Activated naive CD4-positive, alpha-beta T cell treated with anti-CD3 and anti-CD28 coated beads, Interleukin-2, amount 50 U/mL, for 16 hours (primary cell): ENCODE data around the gene HS6ST1.
"Not testable (repeated sequence)": the region's sequence is repeated elsewhere in the genome, so short reads cannot be mapped to it uniquely, and the experiment has no call there.

Source experiments
- DNase-seq: peaks from one replicate; pipeline ENCODE4 v3.0.0-alpha.2; 2020

Gene HS6ST1

DNA sequence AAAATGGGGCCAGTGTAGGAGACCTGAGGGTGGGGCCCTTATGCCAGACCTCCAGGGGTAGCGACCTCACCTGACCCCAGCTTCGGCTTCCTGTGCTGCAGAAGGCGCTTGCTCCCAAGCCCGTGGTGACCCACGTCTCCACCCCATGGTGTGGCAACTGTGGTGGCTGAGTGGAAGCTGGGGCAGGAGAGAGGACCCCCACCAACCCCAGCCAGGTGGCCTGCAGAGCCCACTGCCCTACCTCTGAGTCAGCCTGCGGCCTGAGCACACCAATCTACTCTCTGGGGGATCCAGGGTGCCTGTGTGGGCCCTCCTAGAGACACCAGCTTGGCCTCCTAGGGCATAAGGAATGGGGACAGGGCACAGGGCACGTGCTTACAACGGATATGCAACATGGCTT lies 52.2 kb downstream of the HS6ST1 start:
- DNase-seq = not testable (repeated sequence)

DNA sequence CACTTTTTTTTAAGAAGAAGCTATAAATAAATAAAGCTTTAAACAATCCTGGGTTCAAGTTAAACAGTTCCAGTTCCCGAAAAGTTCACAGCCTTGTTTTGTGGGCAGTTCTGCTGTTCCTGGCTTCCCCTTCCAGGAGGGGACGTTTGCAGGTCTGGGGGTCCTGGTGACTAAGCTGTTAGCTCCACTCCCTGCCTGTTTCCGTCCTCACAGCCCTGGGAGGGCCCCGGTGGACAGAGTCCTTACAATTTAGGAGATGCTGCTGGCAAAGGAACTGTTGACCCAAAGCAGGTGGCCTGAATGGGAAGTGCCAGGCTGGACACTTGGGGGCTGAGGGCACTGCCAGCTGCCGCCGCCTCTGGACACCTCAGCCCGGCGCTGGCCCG lies 53.1 kb downstream of the HS6ST1 start:
- DNase-seq = not testable (repeated sequence)

DNA sequence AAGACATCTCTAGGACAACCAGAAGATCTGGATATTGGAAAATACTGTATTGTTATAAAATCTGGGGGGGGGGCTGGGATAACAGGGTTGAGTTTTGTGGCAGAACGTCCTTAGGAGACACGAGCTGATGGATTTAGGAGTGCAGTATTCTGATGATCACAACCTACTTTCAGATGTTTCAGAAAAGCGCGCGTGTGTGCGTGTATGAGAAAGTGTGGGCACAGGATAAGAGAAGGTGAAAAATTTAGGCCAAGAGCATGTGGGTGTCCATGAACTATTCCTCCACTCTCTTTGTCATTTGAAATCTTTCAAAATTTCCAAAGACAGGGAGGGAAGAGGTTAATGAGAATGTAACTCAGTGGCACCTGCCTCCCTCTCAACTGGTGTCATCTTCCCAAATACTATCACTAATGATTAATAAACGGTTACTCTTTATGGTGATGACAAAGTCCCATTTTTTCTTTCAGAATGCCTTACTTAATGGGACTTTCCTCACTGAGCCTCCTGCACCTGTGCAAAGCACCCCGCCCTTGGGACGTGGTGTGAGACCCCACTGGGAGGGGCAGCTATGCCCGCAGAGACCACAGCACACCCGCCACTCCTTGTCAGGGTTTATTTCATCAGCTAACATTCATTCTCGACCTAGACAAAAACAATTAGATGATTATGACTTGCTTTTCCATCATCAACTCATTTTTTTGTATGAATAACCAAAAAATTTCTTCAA lies 53.6 kb downstream of the HS6ST1 start:
- no peak for DNase-seq

DNA sequence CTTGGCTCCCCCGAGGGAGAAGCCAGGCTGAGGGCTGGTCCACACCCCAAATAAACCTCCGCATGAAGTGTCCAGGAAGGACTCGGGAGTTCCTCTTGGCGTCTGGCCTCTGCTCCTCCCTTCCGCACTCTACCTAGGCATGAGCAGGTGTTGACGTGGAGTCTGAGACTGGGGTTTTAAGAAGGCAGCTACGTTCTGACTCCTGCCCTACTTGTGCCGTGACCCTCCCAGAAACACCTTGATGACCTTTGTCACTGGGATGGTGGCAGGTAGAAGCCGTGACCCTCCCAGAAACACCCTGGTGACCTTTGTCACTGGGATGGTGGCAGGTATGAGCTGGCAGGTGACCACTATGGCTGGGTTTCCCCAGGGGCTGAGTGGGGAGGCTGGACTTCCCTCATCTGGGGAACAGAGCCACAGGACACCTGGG lies 54.8 kb downstream of the HS6ST1 start:
- no peak for DNase-seq

DNA sequence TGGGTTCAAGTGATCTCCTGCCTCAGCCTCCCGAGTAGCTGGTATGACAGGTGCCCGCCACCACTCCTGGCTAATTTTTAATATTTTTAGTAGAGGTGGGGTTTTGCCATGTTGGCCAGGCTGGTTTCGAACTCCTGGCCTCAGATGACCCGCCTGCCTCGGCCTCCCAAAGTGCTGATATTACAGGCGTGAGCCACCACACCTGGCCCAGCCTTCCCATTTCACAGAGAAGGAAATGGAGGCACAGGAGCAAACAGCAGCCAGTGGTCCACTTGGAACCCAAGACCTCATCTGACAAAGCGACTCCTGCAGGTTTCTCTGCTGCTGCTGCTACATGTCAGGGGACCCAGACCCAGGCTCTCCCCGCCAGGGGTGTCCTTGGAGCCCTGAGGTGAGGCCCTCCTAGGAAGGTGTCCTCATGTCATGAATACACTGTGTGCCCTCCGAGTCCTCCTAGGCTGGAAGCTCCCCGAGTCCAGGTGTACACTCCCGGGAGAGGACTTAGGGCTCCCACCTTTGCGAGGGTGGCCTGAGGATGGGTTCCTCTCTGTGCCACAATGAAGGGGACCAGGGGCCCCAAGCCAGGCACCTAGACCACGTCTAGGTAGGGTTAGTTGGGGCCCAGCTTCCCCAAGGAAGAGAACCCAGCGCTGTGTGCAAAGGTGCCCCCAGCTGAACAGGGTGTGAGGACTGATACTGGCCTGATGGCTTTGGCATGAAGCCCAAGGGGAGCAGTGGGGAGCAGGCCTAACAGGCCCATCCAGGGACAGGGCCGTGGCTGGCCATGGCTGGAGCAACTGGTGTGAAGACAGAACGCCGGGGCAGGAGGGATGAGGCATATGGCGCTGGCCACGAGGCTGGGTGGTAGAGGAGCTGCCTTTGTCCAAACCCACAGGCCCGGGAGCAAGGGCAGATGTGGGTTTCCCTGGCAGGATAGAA lies 56.1 kb downstream of the HS6ST1 start:
- DNase-seq = no peak

DNA sequence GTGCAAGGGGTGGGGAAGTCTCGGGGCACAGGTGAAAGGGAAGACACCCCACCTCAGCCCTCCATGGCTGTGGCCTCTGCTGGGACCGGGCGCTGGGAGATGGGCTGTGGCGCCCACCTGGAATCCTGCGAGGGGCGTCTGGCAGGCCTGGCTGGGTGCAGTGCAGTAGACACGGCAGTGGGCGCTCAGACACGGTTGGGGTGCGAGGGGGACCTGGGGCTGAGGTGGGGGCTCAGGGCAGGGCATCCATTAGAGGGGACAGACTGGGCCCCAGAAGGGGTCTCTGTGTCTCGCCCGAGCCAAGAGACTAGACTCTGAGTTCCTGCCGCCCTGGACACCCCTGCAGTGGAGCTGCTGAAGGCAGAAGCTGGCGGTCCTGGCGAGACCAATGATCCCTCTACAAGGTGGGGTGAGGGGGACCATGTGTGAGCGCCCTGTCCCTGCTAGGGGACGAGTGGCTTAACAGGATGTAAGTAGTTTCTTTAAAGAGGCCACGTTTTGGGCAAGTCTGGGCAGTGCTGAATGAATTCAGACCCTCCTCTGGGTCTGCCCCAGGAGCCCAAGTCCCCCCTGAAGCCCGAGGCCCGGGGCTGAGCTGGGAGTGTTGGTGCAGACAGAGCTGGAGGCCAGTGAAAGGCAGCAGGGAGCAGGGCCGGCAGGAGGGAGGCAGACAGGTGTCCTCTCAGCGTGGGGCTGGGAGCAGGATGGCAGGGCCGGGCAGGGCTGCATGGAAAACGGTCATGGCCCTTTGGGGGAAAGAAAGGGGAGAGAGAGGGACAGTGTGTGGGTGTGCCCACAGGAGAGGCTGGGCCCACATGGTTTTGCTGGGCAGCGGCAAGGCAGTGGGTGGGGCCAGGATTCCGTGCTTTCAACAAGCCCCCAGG lies 57.2 kb downstream of the HS6ST1 start:
- DNase-seq = no peak

DNA sequence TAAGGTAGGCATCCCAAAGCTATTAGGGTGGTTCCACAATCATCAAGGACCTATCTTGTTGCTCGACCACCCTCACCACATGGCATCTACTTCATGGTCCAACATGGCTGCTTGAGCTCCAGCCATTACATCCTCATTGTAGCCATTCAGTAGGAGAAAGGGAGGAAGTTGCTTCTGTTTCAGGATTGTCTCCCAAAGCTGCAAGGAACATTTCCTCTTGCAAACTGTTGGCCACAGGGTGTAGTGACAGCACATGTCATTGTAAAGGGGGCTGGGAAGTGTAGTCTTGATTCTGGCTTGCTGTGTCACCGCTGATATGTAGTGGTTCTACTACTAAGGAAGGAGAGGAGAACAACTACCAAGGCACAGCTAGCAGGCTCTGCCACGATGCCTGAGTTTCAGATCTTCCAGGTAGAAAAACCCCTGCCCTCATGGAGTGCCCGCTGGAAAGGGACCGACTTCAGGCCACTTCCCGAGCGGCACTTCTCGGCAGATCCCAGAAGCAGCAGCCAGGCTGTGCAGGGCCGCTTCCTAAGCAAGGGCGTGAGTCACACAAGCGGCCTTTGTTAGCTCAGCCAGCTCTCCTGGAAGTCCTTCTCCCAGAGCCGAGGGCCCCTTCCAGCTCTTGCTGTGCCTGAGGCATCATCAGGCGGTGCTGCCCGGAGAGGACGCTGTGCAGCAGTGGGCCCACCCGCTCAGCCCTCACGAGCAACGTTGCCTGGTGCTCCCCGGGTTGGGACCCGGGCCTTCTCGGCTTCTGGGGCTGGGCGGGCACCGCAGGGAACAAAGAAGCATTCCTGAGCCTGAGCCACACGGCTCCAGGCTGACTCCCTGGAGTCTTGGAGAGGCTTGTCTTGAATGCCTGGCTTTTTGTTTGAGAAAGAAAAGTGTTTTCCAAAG lies 58.2 kb downstream of the HS6ST1 start:
- DNase-seq = no peak

DNA sequence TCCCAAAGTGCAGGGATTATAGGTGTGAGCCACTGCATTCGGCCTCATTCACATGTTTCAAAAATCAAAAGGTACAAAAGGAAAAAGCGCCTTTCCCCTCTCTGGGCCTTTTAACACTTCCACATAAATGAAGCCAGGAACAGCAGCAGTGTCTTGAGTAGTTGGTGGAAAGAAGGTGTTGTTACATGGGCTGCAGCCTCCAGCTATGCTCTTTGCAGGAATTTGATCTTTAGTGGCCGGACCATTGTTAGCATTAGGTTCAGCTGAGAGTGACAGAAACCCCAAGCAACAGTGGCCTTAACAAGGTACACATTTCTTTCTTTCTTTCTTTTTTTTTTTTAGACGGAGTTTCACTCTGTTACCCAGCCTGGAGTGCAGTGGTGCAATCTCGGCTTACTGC lies 59.1 kb downstream of the HS6ST1 start:
- DNase-seq = no peak

DNA sequence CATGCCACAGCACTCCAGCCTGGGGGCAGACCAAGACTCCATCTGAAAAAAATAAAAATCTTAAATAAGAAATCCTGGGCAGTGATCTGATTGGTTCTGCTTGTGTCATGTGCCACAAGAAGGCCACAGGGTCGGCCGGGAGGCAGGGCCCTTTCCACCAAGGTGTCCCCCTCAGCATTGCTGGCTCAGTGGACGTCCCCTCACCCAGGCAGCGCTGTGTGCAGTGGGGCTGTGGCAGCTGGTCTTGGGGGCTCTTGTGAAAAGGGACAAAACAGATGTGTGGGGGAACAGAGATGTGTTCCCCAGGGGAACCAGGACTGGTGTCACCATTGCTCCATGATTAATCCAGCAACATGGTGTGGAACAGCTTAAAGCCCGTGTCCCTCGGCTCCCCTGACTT lies 60.5 kb downstream of the HS6ST1 start:
- DNase-seq = no peak

DNA sequence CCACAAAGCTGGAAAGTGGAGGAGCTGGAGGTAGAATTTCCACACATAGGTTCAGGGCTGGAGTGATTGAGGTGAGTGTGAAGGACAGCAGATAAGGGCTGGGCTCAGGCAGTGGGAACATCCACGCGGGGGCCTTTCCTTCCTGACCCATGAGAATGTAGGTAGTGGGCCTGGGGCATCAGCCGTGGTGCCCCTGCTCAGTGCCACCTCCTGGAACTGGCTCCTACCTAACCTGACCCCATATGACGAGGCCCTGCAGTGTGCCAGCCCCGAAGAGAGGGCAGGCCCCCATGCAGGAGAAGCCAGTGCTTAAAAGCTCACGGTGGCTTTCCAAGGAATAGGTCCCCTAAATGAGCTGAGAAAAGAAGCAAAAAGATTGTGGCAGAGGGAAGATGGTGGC lies 66.2 kb downstream of the HS6ST1 start:
- no peak for DNase-seq

DNA sequence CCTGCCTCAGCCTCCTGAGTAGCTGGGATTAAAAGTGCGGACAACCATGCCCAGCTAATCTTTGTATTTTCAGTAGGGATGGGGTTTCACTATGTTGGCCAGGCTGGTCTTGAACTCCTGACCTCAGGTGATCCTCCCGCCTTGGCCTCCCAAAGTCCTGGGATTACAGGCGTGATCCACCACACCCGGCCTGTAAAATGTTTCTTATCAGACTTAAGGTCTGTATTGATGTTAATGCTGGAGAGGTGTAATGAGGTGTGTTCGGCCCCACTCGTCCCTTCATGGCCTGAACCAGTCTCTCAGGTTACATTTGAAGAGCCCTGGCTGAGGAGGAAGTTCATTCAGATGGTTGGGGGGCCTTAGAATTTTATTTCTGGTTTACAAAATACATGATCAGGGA lies 66.6 kb downstream of the HS6ST1 start:
- not testable (repeated sequence) for DNase-seq

DNA sequence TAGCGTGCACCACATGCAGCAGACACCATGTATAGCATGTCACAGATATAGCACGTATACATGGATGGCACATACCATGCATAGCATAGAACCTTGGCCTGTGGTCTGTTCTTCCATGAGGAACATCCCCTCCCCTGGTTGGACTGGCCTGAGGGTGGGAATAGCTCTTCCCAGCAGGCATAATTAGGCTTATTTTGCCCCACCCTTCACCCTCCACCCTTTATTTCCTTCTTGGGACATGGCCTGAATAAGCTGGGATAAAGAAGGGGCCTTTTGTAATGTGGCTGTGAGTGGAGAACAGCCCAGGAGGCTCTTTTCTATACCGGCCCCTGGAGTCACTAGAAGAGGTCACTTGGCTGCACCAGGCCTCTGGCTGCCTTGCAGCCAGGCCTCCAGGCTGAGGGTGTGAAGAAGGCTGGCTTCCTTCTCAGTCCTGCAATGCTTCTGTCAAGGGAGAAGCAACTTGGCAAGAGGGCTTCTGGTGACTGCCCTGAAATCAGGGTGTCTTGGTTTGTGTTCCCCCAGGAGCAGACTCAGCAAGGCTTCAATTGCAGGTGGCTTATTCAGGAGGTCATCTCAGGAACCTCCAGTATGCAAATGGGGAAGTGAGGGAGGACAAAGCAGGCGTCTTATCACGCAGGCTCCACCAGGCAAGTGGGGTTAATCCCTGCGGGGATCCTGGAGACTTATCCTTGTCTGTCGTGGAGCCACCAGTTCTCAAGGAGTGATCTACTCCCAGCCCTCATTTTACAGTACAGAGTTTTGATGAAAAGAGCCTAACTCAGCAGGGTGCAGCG lies 68.2 kb downstream of the HS6ST1 start:
- no peak for DNase-seq

DNA sequence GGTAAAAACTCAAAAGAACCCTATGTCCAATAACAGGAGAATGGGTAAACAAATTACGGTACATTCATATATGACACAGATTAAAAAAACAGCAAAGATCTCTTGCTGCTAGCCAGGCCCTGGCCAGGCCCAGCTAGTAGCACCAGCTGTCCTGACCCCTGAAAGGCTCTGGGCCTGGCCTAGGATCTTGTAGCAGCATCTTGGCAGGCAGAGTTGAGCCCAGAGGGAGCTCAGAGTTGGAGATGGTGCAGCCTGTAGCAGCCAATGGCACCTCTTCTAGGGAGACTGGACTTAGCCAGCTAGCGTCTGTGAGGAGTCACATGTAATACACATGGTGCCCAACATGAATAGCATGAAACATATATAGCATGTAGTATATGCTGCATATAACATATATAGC lies 69.1 kb downstream of the HS6ST1 start:
- DNase-seq = no peak

DNA sequence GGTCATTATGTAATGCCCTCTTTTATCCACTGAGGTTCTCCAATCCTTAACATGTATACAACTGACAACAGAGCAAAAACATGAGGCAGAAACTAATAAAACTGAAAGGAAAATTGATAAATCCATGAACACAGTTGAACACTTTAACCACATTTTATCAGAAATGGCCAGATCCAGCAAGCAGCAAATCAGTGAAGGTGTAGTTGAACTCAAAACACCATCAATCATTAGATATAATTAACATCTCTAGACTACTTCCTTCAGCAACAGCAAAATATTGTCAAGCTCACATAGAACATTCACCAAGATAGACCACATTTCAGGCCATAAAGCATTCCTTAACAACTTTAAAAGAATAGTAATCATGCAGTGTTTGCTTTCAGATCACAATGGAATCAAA lies 72.9 kb downstream of the HS6ST1 start:
- DNase-seq = no peak

DNA sequence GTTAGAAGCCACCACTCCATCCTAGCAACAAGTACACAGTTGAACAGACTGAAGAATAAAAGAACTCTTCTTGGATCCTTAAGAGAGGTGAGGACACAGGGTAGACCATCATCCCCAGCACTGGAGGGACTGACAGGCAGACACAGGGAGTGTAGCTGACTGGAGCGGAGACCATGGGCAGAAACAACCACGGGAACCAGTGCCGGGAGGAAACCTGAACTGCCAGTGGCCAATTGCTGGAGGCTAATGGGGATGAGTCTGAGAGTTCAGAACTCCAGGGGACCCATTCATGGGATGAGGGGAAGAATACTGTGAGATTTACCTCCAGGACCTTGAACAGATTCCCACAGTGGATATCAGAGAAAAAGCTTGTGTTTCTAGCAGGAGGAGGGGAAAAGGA lies 76.8 kb downstream of the HS6ST1 start:
- no peak for DNase-seq

DNA sequence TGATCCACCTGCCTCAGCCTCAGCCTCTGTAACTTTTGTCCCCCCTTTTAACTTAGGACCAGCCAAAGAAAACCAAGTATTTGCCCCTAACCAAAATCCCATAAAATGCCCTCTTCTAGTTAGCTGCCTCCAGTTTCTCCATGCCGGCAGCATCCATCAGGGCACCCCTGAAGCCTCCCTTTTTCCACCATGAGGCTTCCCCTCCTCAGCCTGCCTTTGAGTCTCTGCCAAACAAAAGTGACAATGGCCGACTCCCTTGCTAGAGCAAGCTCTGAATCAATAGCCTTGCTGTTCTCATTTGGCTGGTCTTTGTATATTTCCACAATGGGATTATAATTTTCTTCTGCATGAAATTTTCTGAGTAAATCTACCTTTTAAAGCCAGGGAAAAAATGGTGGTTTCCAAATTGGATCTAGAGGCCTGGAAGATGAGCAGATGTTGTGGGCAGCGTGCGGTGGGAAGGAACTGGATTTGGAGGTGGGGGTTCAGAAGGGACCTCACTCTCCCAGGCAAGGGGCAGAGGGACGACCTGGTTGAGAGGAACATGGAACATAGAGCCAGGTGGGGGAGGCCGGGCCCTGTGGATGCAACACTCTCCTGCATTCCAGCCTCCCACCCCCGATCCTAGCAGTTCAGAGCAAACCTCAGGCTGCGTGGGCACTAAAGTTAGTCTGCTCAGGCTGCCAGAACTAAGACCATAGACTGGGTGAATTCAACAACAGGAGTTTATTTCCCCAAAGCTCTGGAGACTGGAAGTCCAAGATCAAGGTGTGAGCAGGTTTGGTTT lies 80.6 kb downstream of the HS6ST1 start:
- no peak for DNase-seq

DNA sequence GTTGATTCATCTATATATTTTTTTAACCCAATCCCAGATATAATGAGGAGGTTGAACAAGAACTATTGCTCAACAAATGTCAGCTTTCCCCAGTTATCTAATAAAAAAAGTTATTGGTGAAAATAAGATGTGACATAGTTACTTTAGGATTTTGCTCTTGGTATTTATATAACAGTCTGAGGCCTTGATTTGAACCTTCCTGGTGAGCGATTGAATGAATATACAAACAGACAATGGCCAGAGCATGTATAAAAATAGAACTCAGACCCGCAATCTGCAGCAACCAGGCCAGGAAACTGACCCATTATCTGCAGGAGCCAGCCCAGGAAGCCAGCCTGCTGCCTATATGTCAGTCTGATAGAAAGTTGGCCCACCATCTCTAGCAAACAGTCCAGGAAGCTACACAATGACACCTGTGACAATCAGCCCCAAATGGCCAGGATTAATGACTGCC lies 81.6 kb downstream of the HS6ST1 start:
- DNase-seq = no peak

DNA sequence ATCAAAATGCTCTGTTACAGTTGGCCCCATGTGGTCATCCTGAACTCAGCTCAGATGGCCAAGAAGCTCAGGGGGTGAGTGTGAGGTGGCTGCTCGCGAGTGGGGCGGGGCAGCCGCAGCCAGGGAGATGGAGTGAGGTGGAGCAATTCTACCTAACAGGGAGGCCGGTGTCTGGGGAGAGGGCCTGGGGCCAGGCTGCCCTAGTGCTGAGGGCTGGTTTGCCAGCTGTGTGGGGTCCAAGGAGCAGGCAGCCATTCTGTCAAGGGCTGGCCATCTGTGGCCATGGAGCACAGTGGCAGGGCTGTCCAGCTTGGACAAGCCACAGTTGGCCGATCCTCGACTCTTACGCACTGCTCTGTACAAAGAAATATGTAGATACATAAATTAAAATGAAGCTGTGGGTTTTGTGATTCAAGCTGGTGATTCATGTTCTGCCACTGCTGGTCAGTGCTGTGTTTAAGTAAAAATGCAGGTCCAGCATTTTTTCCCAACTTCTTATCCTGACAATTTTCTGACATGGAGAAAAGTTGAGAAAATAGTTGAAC lies 82.1 kb downstream of the HS6ST1 start:
- DNase-seq = no peak

DNA sequence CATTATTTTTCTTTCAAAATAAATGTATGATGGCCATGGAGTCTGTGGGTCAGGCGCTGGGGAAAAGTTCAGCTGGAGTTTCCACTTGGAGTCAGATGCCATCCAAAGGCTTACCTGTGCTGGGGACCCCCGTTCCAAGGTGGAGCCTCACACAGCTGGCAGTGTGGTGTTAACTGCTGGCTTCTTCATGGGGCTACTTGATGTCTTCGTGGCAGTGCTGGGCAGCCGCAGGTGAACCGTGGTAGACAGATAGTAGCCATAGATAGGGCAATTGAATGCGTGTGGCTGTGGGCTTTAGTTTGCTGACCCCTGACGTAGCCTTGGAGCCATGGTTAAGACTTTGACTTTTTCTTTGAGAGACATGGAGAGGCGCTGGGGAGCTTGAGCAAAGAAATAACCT lies 83.1 kb downstream of the HS6ST1 start:
- no peak for DNase-seq

DNA sequence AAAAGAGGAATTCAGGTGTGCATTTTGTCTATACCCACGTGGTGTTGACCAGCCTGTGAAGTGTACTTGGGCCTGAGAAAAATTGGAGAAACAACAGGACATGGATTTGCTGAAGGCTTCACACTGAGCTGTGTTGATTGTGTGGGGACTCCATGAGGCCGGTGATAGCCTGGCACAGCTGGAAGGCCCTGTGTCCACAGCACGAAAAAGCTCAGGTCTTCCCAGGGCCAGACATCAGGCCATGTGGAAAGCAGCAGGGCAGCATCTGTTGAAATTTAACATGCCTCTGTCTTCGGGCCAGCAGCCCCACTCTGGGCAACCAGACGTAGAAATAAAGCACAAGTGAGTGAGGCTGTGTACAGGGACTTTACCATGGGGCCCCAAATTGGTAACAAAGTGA lies 84.1 kb downstream of the HS6ST1 start:
- DNase-seq = no peak
